Fibroblast of skin of back (primary cell): ENCODE data around the gene AIPL1.

ENCODE experiments used
- DNase-seq: peaks from one replicate; pipeline ENCODE4 v3.0.0-alpha.2; 2013

The AIPL1 gene

GRCh38 chr17:6448473-6448872 is 13.6 kb upstream of the AIPL1 start:
- DNase-seq = no peak

GRCh38 chr17:6446516-6447100 is 11.7 kb upstream of the AIPL1 start:
- DNase-seq = no peak

GRCh38 chr17:6444571-6445335 is 9.8 kb upstream of the AIPL1 start:
- DNase-seq = no peak

DNA sequence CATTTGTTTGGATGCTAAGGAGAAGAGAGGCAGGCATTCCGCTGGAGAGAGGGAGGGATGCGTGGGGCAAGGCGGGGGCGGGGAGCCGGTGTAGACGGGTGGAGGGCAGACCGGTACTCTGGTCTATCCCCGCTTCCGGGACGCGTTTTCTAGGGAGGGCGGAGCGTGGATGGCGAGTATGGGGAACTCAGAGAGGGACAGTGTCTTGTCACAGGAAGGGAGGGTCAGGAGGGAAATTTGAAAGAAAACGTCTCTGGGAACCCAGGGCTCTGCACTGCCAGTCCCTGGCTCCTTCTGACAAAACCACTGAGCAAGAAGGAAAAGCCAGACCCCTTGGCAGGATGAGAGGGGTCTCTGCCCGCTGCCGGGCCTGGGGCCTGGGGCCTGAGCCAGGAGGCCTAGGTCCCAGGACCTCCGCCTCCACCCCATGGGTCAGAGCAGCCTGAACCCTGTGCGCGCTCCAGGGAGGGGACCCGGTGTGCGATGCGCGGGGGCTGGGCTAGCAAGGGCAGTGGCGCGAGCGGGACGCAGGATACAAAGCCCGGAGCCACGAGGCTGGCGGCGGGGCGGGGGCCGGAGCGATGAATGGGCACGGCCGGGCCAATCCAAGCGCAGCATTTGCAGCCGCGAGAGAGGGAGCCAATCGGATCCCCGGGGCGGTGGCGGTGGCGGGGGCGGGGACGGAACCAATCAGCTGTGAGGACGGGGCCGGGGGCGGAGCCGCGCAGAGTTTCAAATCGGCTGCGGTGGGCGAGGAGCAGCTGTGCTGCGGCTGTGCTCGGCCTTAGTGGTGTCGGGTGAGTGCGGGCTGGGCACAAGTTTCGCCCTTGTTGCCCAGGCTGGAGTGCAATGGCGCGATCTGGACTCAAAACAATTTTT is 9.0 kb upstream of the AIPL1 start, which contains the start of gene PIMREG:
TSS of gene PIMREG (plus strand) at position 764 of the 879 bp plus-strand sequence. CDS start 656 bp downstream, outside the sequence.
- DNase-seq = peak; percentile 95

DNA sequence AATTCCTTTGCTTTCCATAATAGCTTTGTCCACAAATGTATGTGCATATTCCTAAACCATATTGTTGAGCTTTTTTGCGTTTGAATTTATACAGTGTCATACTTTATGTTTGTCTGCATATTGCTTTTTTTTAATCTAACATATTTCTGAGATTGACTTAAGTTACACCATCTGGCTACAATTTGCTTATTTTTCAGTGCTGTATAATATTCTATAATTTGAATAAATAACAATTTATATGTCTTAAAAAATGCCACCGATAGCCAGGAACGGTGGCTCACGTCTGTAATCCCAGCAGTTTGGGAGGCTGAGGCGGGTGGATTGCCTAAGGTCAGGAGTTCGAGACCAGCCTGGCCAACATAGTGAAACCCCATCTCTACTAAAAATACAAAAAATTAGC is 7.9 kb upstream of the AIPL1 start:
- DNase-seq = no peak

- no peak for DNase-seq
Observed at GRCh38 chr17:6439951-6440350, 5.0 kb upstream of the AIPL1 start.

DNA sequence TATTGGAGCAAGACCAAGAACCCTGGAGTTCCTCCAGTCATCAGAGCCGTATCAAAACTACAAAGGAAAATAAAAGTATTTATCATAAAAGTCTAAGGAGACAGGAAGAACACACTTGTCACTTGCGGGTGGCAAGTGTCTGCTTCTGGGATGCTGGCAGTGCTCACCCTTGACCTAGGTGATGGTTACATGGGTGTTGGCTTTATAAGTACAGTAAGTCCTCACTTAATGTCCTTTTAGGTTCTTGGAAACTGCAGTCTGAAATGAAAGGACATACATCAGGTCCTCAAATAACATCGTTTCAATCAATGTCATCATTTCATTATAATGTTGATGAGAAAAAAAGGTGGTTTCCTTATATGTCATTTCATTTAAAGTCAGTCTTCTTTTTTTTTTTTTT is 3.0 kb upstream of the AIPL1 start:
- no peak for DNase-seq

GRCh38 chr17:6437466-6437865 is 2.5 kb upstream of the AIPL1 start:
- no peak for DNase-seq

DNA sequence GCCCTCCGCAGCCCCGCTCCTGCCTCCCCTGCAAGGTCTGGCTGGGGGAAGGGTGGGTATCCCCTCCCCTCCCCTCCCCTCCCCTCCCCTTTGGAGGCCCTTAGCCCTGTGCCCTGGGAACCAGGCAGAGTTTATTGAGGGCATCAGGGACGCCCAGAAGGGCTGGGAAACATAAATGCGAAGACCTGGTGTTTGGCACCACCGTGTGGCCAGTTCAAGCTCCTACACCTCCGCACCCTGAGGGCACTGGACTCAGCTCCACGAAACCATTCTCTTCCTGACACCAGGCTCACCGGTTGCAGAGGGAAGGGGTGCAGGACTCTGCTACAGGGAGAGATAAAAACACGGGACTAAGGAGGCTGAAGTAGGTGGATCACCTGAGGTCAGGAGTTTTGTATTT is 1.0 kb upstream of the AIPL1 start:
- peak; percentile 55 for DNase-seq

DNA sequence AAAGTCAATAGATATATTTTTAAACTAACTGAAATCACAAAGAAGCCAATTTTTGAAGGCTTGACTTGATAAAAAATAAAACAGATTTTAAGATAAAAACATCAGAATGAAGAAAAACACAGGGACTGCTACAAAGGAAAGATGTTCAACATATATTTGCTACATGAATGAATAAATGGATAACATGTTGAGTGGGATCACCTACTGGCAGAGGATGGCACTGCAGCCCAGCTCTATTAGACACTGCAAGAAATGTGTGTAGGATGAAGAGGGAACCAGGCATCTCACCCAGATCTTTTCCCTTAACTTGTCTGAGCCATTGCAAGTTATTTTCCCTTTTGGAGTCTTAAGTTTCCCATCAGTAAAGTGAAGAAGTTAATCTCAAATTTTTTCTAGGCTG is 4.2 kb downstream of the AIPL1 start:
- no peak for DNase-seq

GRCh38 chr17:6429266-6429665 is 5.7 kb downstream of the AIPL1 start:
- no peak for DNase-seq

- DNase-seq = no peak
Observed at GRCh38 chr17:6428207-6428965, 6.5 kb downstream of the AIPL1 start.

DNA sequence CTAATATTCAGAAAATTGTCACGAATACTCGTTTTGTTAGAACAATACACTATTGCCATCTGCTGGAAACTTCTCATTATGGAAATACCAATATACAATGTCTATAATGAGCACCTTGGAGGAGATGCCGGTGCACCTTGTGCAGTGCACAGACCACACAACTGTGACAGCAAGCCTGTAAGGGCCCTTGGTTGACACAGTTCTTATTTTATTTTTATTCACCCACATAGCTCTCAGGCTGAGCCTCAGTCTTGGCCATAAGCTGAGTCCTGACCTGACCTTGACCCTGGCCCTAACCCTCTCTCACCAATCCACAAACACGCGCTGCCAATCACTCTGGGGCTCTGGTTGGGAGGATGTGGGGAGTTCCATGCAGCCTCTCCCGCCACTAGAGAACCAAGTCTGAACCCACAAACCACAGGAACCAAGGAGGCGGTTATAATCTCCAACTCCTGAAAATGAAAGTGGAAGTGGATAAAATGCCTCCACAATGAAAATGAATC is 7.6 kb downstream of the AIPL1 start:
- peak; percentile 9 for DNase-seq

- DNase-seq = no peak
Observed at GRCh38 chr17:6426356-6427101, 8.4 kb downstream of the AIPL1 start.

- no peak for DNase-seq
Observed at GRCh38 chr17:6425407-6425806, 9.5 kb downstream of the AIPL1 start.

DNA sequence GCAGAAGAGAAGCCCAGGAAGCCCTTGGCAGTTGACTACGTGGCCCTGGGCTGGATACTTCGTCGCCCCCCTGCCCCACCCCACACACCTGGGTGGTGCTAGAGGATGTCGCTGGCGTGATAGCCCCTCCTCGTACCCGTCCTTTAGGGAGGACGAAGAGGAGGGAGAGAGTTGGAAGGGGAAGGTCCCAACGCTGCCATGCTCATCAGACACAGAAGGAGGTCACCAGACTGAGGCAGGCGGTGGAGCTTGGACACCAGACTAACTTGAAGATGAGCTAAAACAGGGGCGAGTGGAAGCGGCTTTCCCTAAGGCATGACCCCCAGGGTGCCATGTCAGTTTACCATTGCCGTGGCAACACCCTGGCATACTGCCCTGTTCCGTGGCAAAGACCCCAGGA is 11.0 kb downstream of the AIPL1 start:
- DNase-seq = no peak

- no peak for DNase-seq
Observed at GRCh38 chr17:6422654-6423241, 12.2 kb downstream of the AIPL1 start.

DNA sequence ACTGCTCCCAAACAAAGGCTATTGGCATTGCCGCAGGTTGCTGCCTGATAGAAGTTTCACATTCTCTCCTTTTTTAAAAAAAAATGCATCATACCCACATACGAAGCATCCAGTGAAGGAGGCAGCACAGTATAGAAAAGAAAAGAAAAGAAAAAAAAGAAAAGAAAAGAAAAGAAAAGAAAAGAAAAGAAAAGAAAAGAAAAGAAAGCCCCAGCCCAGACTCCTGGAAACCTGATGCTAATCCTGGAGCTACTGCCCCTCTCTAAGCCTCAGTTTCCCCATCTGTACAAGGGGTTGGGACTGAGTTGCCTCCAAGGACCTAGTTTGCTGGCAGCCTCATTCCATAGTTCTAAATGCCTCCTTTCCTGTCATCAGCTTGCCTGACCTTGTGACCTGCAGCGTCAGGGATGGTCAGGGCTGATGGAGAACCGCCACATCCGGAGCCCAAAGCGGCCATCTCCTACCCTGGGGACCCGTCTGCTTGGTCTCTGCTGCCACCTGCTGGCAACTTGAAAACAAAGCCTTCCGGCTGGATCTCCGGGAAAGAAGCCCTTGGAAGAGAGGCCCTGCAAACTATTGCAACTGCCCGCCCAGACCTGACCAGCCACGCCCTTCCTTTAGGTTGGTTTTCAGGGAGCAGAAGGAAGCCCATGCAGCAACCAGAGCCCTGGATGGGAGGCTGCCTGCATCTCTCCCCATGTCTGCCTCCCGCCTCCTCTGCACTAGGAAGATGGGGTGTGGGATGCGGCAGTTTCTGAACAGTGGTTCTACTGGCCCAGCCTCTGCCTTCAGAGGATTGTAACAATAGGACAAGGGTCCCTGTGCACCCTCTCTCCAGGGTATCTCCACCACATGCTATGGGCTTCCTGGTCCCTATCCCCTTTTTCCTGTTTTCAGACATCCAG is 13.0 kb downstream of the AIPL1 start:
- peak; percentile 67 for DNase-seq

- DNase-seq = no peak
Observed at GRCh38 chr17:6420173-6420641, 14.7 kb downstream of the AIPL1 start.

GRCh38 chr17:6415616-6416015 is 19.3 kb downstream of the AIPL1 start:
- DNase-seq = no peak
